ENCODE results near the gene MYBBP1A.

DNA sequence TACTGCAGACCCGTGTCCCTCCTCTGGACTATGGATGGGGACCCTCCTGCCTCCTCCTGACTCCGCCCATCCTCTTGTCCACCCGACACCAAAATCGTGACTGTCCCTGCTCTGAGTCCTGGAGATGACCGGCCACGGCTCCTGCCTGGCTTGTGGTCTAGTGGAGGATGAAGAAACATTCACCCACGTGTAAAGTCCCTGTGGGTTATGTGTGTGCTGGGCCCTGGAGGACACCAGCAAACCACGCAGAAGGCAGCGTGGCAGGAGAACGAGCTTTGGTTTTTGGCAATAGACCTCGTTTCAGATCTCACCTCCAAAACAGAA is 44.6 kb downstream of the MYBBP1A start:
- TF ChIP-seq POLR2A (IDR thresholded peaks at IDR 0.05) = no peak
- TF ChIP-seq, protein P1, sequence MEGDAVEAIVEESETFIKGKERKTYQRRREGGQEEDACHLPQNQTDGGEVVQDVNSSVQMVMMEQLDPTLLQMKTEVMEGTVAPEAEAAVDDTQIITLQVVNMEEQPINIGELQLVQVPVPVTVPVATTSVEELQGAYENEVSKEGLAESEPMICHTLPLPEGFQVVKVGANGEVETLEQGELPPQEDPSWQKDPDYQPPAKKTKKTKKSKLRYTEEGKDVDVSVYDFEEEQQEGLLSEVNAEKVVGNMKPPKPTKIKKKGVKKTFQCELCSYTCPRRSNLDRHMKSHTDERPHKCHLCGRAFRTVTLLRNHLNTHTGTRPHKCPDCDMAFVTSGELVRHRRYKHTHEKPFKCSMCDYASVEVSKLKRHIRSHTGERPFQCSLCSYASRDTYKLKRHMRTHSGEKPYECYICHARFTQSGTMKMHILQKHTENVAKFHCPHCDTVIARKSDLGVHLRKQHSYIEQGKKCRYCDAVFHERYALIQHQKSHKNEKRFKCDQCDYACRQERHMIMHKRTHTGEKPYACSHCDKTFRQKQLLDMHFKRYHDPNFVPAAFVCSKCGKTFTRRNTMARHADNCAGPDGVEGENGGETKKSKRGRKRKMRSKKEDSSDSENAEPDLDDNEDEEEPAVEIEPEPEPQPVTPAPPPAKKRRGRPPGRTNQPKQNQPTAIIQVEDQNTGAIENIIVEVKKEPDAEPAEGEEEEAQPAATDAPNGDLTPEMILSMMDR (IDR thresholded peaks at IDR 0.05 in 4 of 5, conservative IDR thresholded peaks at IDR 0.05 in 1 of 5) = no peak
